Heart left ventricle (tissue), 16 donors: Measurements from ENCODE around the gene RAB4A. TPM values are rescaled to one million over a fixed set of nuclear protein-coding genes. Genes with fewer than 3 reads are reported as not detected.

Experiments
- ATAC-seq, 4 donors: fragments of 200-7000 bp; cut with Tn5 transposase; one replicate each; pipeline ENCODE4 v1.9.1; 2020 to 2022; ENCODE audit warnings: moderate library complexity in 4 of 4, mild to moderate bottlenecking in 3 of 4, moderate number of reproducible peaks in 1 of 4
- DNase-seq, 5 donors: peaks; one replicate each; pipeline ENCODE4 v3.0.0-alpha.2; 2020
- H3K27ac ChIP-seq, 12 donors: fragments of 200-600 bp; sonication (generic) in 4 of 12; one replicate each; pipeline versions ENCODE4 v1.5.0 to v1.8.0; 2016 to 2022; ENCODE audit warnings: mild to moderate bottlenecking in 2 of 12
- H3K27me3 ChIP-seq, 9 donors: fragments of 200-600 bp; sonication (generic) in 2 of 9; one replicate each; pipeline versions ENCODE4 v1.5.1 to v1.8.0; 2016 to 2022; ENCODE audit warnings: mild to moderate bottlenecking in 3 of 9
- H3K36me3 ChIP-seq, 9 donors: fragments of 200-600 bp; sonication (generic) in 2 of 9; one replicate each; pipeline versions ENCODE4 v1.5.0 to v1.8.0; 2018 to 2022; ENCODE audit warnings: mild to moderate bottlenecking in 2 of 9
- H3K4me1 ChIP-seq, 12 donors: fragments of 200-600 bp; sonication (generic) in 4 of 12; one replicate each; pipeline versions ENCODE4 v1.5.0 to v1.8.0; 2016 to 2022; ENCODE audit warnings: mild to moderate bottlenecking in 3 of 12
- H3K4me3 ChIP-seq, 12 donors: fragments of 200-600 bp; sonication (generic) in 4 of 12; one replicate each; pipeline versions ENCODE4 v1.5.0 to v1.8.0; 2017 to 2022; ENCODE audit warnings: mild to moderate bottlenecking in 9 of 12, moderate library complexity in 4 of 12
- H3K9me3 ChIP-seq, 12 donors: fragments of 200-600 bp; sonication (generic) in 4 of 12; one replicate each; pipeline versions ENCODE4 v1.5.0 to v1.8.0; 2016 to 2022; ENCODE audit warnings: mild to moderate bottlenecking in 1 of 12
- POLR2A ChIP-seq, 2 donors: fragments of 450-650 bp; IDR thresholded peaks; one replicate each; pipeline ENCODE4 v1.6.1; 2017; ENCODE audit warnings: antibody characterized with exemption in 2 of 2, mild to moderate bottlenecking in 2 of 2, moderate library complexity in 2 of 2
- WGBS, 4 donors: extraction: QIAGEN DNeasy Blood & Tissue Kit in 2 of 4; methylation state at CpG; one replicate each; pipeline versions ENCODE4 v1.1.5 to v1.1.7; 2013 to 2018; 5-methylcytosine and 5-hydroxymethylcytosine counted together
- intact Hi-C, 10 donors: fragments of 100-400 bp; cut with DNase I; formaldehyde crosslinking; loops; one replicate each; pipeline versions ENCODE4 v1.11.1 to v1.14.2; 2022
- polyA plus RNA-seq, 2 donors: library from polyadenylated mRNA; stranded (reverse); fragments of 200-250 nt; gene quantifications; one replicate each; pipeline ENCODE4 v1.2.3, GENCODE V29; 2013
- total RNA-seq, 9 donors: library from RNA; depleted of rRNA in 2 of 9; stranded (reverse); fragments of >200 nt in 2 of 9; fragmentation: NEBNext Ultra II Directional in 3 of 9; extraction: Animal tissue kit (Norgen Biotek cat#: 25700) in 3 of 9; gene quantifications; one replicate each; pipeline versions ENCODE4 v1.1.0 to v1.2.4, GENCODE V29; 2016 to 2023
- TF ChIP-seq, protein P1 (sequence below), 12 donors: fragments of 200-600 bp; sonication (generic) in 4 of 12; IDR thresholded peaks; one replicate each; pipeline versions ENCODE4 v1.5.0 to v1.8.0; 2018 to 2022; ENCODE audit warnings: antibody characterized with exemption in 12 of 12, mild to moderate bottlenecking in 5 of 12
- donor health status: ischemic (EF 13 %, LVEDD 7.1; RV severe dilation, severe dysfunction).
- donor health status: healthy with polysubstance abuse.
- donor health status: DM: no; HTN: yes; CAD: no.
- donor health status: DM: no; HTN: no; CAD: no.
- donor health status: ischemic (EF 25% LVEDD 6.9; RV normal size, moderate dysfunction).
- donor health status: ischemic (EF 25% LVEDD 5.7; RV mildly dilated, moderate dysfunction).
- donor health status: healthy.
- donor health status: DM: yes; HTN: yes; CAD: no.
- donor health status: ischemic (EF 35%, LVEDD 5.7; RV mildly dilated, moderate dysfunction).
- donor health status: nonischemic (EF 11% LVEDD 7.7; RV severe dilation, severe dysfunction).
- donor health status: DM: yes; HTN: yes; CAD: no.
- donor health status: PGD.
- donor health status: ischemic (EF 29% LVEDD 5.4; RV normal size, mild dysfunction).
- donor health status: nonischemic (EF 23%, LVEDD 6.1; RV moderate dilation, normal function).

The RAB4A gene
- total and polyA plus RNA-seq, 11 donors = 27.6 to 159 (median 92.2) TPM

DNA sequence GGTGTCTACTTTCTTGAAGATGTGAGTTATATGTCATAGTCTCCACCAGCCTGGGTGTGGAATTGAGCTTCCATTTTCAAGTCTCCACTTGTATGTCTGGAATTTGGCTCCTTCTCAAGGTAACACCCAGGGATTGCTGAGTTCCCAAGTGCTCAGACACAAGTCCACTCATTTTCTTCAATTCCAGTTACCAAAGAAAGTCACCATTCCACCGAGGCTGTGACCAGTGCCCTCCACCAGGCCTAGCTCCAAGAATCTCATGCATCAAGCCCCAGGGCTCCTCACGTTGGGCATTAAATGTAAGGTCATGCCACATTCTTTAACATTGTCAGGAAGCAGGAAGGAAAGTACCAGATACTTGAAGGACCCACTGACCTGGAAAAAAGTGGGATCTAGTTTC is 2.4 kb upstream of the RAB4A start:
- ATAC-seq (no peak), DNase-seq (no peak)
- TF ChIP-seq, protein P1, sequence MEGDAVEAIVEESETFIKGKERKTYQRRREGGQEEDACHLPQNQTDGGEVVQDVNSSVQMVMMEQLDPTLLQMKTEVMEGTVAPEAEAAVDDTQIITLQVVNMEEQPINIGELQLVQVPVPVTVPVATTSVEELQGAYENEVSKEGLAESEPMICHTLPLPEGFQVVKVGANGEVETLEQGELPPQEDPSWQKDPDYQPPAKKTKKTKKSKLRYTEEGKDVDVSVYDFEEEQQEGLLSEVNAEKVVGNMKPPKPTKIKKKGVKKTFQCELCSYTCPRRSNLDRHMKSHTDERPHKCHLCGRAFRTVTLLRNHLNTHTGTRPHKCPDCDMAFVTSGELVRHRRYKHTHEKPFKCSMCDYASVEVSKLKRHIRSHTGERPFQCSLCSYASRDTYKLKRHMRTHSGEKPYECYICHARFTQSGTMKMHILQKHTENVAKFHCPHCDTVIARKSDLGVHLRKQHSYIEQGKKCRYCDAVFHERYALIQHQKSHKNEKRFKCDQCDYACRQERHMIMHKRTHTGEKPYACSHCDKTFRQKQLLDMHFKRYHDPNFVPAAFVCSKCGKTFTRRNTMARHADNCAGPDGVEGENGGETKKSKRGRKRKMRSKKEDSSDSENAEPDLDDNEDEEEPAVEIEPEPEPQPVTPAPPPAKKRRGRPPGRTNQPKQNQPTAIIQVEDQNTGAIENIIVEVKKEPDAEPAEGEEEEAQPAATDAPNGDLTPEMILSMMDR (IDR thresholded peaks at IDR 0.05) = no peak
- TF ChIP-seq POLR2A (IDR thresholded peaks at IDR 0.05) = no peak
- 32 to 59% (median 42%) methylated on average over 2 of the region's 2 CpGs for WGBS, 4 donors
- Histone ChIP-seq H3K4me1 (peaks cover 2 to 32% (median 24%) of the 10 kb centered on the region in 12 donors), H3K9me3 (peaks cover 0 to 12% (median 0%) of the 10 kb centered on the region in 12 donors), H3K36me3 (no peaks in the 10 kb centered on the region), H3K27ac (peak overlapping the region in 1 of 12 donors; percentile 86), H3K4me3 (no peak overlapping the region), H3K27me3 (no peaks in the 10 kb centered on the region)
- intact Hi-C loops = loop anchor here in 2 of 10 donors (5.0 kb wide), 2 partner anchors 74 to 79 kb away; partner anchors contain the start of gene CCSAP (in 1 of the 2)

DNA sequence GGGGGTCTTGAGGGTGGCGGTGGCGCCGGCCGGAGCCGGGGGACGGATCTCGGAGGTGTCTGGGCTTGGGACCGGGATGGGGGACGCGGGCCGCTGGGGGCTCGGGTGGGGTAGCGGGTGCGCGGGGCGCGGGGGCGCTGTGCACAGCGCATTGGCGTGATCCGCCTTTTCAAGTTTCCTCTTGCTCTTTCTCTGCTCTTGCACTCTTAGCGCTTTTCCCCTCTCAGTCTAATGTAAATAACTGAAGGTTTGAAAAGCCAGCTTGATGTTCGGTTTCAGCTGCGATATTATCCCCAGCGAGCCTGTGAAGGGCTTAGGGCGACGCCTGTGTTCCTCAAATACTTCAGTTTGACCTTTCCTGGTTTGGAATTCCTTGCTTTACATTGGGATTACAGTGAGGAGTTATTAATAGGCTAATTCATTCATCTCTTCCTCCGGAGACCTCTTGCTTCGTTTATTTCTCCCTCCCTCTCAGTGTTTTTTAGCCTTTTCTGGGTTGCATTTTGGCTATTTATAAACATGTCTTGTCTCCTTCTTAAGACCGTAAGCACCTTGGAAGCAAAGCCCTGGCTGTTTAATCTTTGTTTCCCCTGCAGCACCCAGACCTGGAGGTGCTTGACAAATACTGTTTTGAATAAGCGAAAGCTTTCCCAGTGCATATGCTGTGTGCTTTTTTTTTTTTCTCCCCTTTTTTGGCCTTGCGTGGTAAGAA is 693 bp downstream of the RAB4A start:
- TF ChIP-seq, protein P1 (IDR thresholded peaks at IDR 0.05) = peak in 6 of 12 donors; percentile 8 to 29 (median 16)
- TF ChIP-seq POLR2A (IDR thresholded peaks at IDR 0.05) = no peak
- H3K4me1 ChIP-seq = peaks cover 2 to 48% (median 38%) of the 10 kb centered on the region in 12 donors
- H3K27me3 ChIP-seq = no peaks in the 10 kb centered on the region
- 0 to 2% (median 1%) methylated on average over 24 to 32 of the region's 32 CpGs for WGBS, 4 donors
- peak overlapping the region; percentile 78 to 89 (median 85) for H3K27ac ChIP-seq
- no peaks in the 10 kb centered on the region for H3K36me3 ChIP-seq
- peaks cover 0 to 12% (median 0%) of the 10 kb centered on the region in 12 donors for H3K9me3 ChIP-seq
- intact Hi-C loops = loop anchor here in 3 of 10 donors (2.0 to 5.0 kb wide), 4 partner anchors 25 to 237 kb away; partner anchors contain the start of genes NUP133 (in 2 of the 3) and CCSAP (in 1 of the 3)
- ATAC-seq (peak in 3 of 4 donors; percentile 41 to 51 (median 48)), DNase-seq (peak in 2 of 5 donors; percentile 45 to 51)
- H3K4me3 ChIP-seq = peak overlapping the region; percentile 55 to 91 (median 72)

DNA sequence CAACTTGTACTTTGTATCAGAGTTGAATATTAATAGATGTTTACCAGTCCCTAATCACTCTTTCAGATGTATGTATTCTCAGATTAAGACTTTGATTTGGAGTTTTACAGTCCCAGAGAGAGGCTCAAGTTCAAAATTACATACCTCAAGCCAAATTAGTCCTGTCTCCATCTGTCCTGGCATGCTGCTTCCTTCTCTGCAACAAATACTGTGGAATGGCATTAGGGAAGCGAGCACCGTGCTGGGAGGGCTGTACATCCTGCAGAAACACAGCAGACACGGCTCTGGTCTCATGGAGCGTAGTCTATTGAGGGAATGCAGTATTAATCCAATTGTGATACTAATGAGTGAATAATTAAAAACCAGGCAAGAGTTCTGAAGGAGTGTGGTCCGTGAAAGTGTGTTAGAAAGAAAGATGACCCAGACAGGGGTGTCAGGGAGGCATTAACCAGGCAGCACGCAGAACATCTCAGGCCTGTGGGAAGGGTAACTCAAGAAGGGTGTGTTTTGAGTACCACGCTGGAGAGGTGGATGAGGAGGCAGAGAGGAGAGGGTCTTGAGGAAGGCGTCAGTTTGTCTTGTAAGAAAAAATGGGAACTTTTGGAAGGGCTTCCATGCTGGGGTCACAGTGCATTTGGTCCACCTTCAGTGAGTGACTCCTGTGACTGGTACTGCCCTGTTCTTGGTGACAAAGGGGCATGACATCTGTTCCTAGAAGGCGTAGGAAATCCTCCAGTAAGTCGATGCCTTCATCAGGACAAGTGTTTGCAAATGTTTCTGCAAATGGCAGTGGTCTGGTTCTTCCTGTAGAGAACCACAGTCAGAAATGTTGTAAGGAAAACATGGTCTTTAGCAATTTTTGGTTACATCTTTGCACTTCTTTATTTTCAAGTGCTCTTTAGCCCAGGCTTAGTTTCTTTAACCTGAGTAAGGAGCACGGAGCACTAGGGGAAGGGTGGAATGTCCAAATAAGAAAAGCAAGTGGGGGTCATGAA is 1.6 kb downstream of the RAB4A start:
- Histone ChIP-seq H3K27ac (peak overlapping the region in 11 of 12 donors; percentile 78 to 89 (median 85)), H3K4me3 (peak overlapping the region; percentile 55 to 91 (median 72)), H3K27me3 (no peaks in the 10 kb centered on the region), H3K4me1 (peaks cover 2 to 48% (median 40%) of the 10 kb centered on the region in 12 donors), H3K9me3 (peaks cover 0 to 3% (median 0%) of the 10 kb centered on the region in 12 donors), H3K36me3 (no peaks in the 10 kb centered on the region)
- DNase-seq (no peak), ATAC-seq (no peak)
- intact Hi-C loops = loop anchor here in 1 of 10 donors (5.0 kb wide), 1 partner anchor 235 kb away; the partner anchor contains the start of gene NUP133
- 48 to 57% (median 54%) methylated on average over 11 of the region's 11 CpGs for WGBS, 4 donors
- TF ChIP-seq, protein P1 (IDR thresholded peaks at IDR 0.05) = no peak
